MM.1S (cell line): ENCODE data around the gene RUNX2.

Experiments
- DNase-seq: peaks from one replicate; pipeline ENCODE4 v3.0.0-alpha.2; 2015
- H2AFZ ChIP-seq: fragments of 300-600 bp; sonication (generic); 2 replicates; pipeline ENCODE4 v1.6.0; 2016; ENCODE audit warnings: antibody characterized with exemption, low read length
- H3F3A ChIP-seq: fragments of 300-600 bp; sonication (generic); 2 replicates; pipeline ENCODE4 v1.6.1; 2016; ENCODE audit warnings: mild to moderate bottlenecking, antibody characterized with exemption, low read length, moderate library complexity, mixed read lengths; ENCODE audit not compliant: insufficient read depth
- H3K27ac ChIP-seq: fragments of 300-600 bp; sonication (generic); 2 replicates; pipeline ENCODE4 v1.5.1; 2016; ENCODE audit warnings: mild to moderate bottlenecking, low read length
- H3K27me3 ChIP-seq: fragments of 300-600 bp; sonication (generic); replicated peaks from 2 replicates; pipeline ENCODE4 v1.6.0; 2016; ENCODE audit warnings: low read length; ENCODE audit not compliant: insufficient read depth
- H3K36me3 ChIP-seq: fragments of 300-600 bp; sonication (generic); replicated peaks from 2 replicates; pipeline ENCODE4 v1.6.1; 2016; ENCODE audit warnings: mild to moderate bottlenecking, low read length, mixed read lengths; ENCODE audit not compliant: insufficient read depth
- H3K4me1 ChIP-seq: fragments of 300-600 bp; sonication (generic); 2 replicates; pipeline ENCODE4 v1.6.1; 2016; ENCODE audit warnings: low read length, mixed read lengths
- H3K4me2 ChIP-seq: fragments of 300-600 bp; sonication (generic); 2 replicates; pipeline ENCODE4 v1.6.0; 2016; ENCODE audit warnings: low read depth, low read length
- H3K4me3 ChIP-seq: fragments of 300-600 bp; sonication (generic); 2 replicates; pipeline ENCODE4 v1.5.1; 2016; ENCODE audit warnings: low read length, mixed read lengths
- H3K79me2 ChIP-seq: fragments of 300-600 bp; sonication (generic); 2 replicates; pipeline ENCODE4 v1.6.1; 2016; ENCODE audit warnings: mixed run types, low read length, mixed read lengths
- H3K9ac ChIP-seq: fragments of 300-600 bp; sonication (generic); 2 replicates; pipeline ENCODE4 v1.6.1; 2016; ENCODE audit warnings: low read length, mixed read lengths
- H3K9me2 ChIP-seq: fragments of 300-600 bp; sonication (generic); replicated peaks from 2 replicates; pipeline ENCODE4 v1.6.1; 2016; ENCODE audit warnings: mild to moderate bottlenecking, low read length, mixed read lengths; ENCODE audit not compliant: insufficient read depth
- H3K9me3 ChIP-seq: fragments of 300-600 bp; sonication (generic); replicated peaks from 2 replicates; pipeline ENCODE4 v1.6.1; 2016; ENCODE audit warnings: mild to moderate bottlenecking, low read length, mixed read lengths; ENCODE audit not compliant: insufficient read depth
- H4K20me1 ChIP-seq: fragments of 300-600 bp; sonication (generic); 2 replicates; pipeline ENCODE4 v1.6.1; 2016; ENCODE audit warnings: mild to moderate bottlenecking, low read length, moderate library complexity, mixed read lengths; ENCODE audit not compliant: insufficient read depth
- EZH2 ChIP-seq: fragments of 300-600 bp; sonication (generic); optimal IDR thresholded peaks from 2 replicates; pipeline ENCODE3; 2017; ENCODE audit warnings: low read depth, mild to moderate bottlenecking, antibody characterized with exemption, low read length, mixed read lengths
- EZH2phosphoT487 ChIP-seq: fragments of 300-600 bp; sonication (generic); IDR thresholded peaks from 2 replicates; pipeline ENCODE4 v1.6.1; 2018; ENCODE audit warnings: antibody characterized with exemption, low read length
- TF ChIP-seq, protein P1 (sequence below): fragments of 300-600 bp; sonication (generic); IDR thresholded peaks from 2 replicates; pipeline ENCODE4 v1.5.1; 2016; ENCODE audit warnings: antibody characterized with exemption, low read length, mixed read lengths

RUNX2 gene

DNA sequence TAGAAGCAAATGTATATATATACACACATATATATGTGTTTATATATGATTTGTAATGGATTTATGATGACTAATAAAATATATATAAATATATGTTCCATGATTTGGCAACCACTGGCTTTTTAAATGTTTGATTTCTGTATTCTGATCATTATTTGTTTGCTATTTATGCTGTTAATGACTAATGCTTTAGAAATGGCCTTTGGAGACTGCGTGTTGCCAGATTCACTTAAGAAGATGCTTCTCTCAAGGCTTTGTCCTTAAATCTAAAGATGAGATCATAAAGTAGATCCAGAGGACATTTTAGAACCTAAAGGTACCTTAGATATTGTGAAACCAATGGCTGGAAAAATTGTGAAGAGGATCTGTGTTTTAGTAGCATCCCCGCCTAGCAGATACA lies 165.6 kb downstream of the RUNX2 start:
- no peaks in the 10 kb centered on the region for H3K9me3 ChIP-seq
- TF ChIP-seq EZH2: no peak
- TF ChIP-seq EZH2phosphoT487: no peak
- peaks cover 9% of the 10 kb centered on the region; the same call in 1 of the 2 replicates for H3K36me3 ChIP-seq
- H4K20me1 ChIP-seq: peaks cover 10% of the 10 kb centered on the region
- H3K4me3 ChIP-seq: no peak overlapping the region
- no peaks in the 10 kb centered on the region for H3K9me2 ChIP-seq
- H3K4me2 ChIP-seq: no peak overlapping the region
- no peak overlapping the region for H3K27ac ChIP-seq
- H3K79me2 ChIP-seq: peaks cover 91% of the 10 kb centered on the region
- H2AFZ ChIP-seq: no peak overlapping the region
- no peaks in the 10 kb centered on the region for H3K27me3 ChIP-seq
- no peak for DNase-seq
- H3F3A ChIP-seq: no peaks in the 10 kb centered on the region
- no peak overlapping the region for H3K9ac ChIP-seq
- H3K4me1 ChIP-seq: peaks cover 5% of the 10 kb centered on the region

DNA sequence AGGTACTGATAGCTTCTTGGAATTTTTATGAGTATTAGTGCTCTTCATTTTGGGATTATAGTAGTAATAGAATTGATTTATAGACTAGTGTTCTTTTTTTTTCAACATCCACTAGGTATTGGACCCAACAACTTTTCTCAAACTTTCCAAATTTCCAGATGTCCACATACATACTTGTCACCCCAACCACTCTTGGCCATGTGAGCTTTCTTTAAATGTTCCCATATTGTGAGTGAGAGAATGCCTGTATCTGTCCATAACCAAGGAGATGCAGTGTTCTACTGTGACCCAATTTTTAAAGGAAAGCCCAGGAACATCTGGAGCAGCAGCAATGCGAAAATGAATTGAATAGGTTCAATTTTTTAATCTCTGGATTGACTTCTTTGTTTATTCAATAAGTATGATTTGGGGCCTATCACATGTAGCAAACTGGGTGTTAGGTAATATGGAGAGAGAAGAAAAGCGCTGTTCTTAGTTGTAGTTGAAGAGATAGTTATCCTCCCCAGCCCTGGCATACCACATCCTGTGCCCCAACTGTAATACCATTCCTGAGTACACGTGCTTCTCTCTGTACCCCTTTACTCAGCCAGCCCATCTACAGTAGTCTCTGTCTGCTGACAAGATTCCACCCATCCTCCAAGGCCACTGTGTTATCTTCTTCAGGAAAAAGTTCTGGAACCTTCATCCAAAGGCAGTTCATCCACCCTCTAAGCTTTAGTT lies 166.4 kb downstream of the RUNX2 start:
- no peak overlapping the region for H3K9ac ChIP-seq

DNA sequence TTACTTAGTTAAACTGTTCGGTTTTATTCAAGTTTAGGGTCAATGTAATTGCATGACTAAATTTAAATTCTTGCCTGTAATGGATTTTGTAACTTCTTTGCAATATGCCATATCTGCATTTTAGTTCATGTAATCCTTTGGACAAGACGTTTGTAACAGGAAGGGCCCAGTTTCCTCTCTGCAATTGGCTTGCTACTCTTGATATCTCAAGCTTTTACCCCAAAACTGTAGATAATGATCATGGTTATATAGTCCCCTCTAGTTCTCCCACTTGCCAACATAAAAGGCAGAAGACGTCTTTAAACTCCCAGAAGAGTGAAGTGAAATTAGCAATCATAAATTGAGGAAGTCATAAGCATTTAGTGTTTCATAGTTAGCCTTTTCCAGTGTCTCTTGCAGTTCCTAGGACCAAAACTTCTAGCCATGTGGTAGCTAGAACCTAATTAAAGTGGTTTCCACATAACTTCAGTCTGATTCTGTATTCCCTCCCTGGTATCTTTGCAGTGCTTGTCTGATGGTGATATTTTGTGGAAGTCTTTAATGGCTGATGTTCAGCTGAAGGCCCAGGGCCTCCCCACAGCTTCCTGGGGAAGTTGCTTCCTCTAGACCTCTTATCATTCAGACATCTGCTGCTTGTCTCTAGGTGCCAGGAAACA lies 167.4 kb downstream of the RUNX2 start:
- H3K4me1 ChIP-seq: peaks cover 5% of the 10 kb centered on the region
- H3K4me2 ChIP-seq: no peak overlapping the region
- no peaks in the 10 kb centered on the region for H3K27me3 ChIP-seq
- no peaks in the 10 kb centered on the region for H4K20me1 ChIP-seq
- no peak overlapping the region for H2AFZ ChIP-seq
- TF ChIP-seq, protein P1, sequence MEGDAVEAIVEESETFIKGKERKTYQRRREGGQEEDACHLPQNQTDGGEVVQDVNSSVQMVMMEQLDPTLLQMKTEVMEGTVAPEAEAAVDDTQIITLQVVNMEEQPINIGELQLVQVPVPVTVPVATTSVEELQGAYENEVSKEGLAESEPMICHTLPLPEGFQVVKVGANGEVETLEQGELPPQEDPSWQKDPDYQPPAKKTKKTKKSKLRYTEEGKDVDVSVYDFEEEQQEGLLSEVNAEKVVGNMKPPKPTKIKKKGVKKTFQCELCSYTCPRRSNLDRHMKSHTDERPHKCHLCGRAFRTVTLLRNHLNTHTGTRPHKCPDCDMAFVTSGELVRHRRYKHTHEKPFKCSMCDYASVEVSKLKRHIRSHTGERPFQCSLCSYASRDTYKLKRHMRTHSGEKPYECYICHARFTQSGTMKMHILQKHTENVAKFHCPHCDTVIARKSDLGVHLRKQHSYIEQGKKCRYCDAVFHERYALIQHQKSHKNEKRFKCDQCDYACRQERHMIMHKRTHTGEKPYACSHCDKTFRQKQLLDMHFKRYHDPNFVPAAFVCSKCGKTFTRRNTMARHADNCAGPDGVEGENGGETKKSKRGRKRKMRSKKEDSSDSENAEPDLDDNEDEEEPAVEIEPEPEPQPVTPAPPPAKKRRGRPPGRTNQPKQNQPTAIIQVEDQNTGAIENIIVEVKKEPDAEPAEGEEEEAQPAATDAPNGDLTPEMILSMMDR: no peak
- no peak for TF ChIP-seq EZH2
- no peak for TF ChIP-seq EZH2phosphoT487
- H3K9me3 ChIP-seq: no peaks in the 10 kb centered on the region
- H3K9ac ChIP-seq: no peak overlapping the region
- H3K4me3 ChIP-seq: no peak overlapping the region
- H3K9me2 ChIP-seq: no peaks in the 10 kb centered on the region
- H3F3A ChIP-seq: no peaks in the 10 kb centered on the region
- H3K36me3 ChIP-seq: peaks cover 13% of the 10 kb centered on the region
- H3K27ac ChIP-seq: no peak overlapping the region
- DNase-seq: no peak
- peaks cover 90% of the 10 kb centered on the region for H3K79me2 ChIP-seq

More for the DNA sequence above, 166.4 kb downstream of the RUNX2 start:
- no peak overlapping the region for H3K27ac ChIP-seq
- H3K4me1 ChIP-seq: peaks cover 5% of the 10 kb centered on the region
- H3K9me2 ChIP-seq: no peaks in the 10 kb centered on the region
- TF ChIP-seq, protein P1: no peak
- no peak for TF ChIP-seq EZH2phosphoT487
- TF ChIP-seq EZH2: no peak
- no peaks in the 10 kb centered on the region for H3F3A ChIP-seq
- no peak overlapping the region for H2AFZ ChIP-seq
- peaks cover 91% of the 10 kb centered on the region for H3K79me2 ChIP-seq
- no peak for DNase-seq
- H3K9me3 ChIP-seq: no peaks in the 10 kb centered on the region
- H3K36me3 ChIP-seq: peaks cover 9% of the 10 kb centered on the region; the same call in 1 of the 2 replicates
- no peak overlapping the region for H3K4me3 ChIP-seq
- no peaks in the 10 kb centered on the region for H3K27me3 ChIP-seq
- peaks cover 7% of the 10 kb centered on the region; the same call in 1 of the 2 replicates for H4K20me1 ChIP-seq
- H3K4me2 ChIP-seq: no peak overlapping the region

DNA sequence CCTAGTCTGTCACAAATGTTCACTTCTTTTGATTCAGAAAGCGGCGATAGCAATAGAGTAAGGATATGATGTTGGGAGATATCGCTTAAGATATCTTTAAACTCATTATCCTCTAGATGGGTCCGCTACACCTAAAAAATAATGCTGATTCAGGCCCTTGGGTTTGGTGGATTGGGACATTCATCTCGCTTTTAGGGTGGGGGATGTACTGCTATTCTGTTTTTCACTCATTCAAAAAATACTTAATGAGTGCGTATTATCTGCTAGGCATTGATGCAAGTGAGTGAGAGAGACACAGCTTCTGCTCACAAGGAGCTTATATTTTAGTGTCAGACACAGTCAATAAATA lies 167.9 kb downstream of the RUNX2 start:
- TF ChIP-seq EZH2 (no peak), EZH2phosphoT487 (no peak)
- TF ChIP-seq, protein P1: no peak
- peaks cover 13% of the 10 kb centered on the region for H3K36me3 ChIP-seq
- no peak overlapping the region for H3K9ac ChIP-seq

More for the DNA sequence above, 167.9 kb downstream of the RUNX2 start:
- H3K79me2 ChIP-seq: peaks cover 90% of the 10 kb centered on the region
- no peaks in the 10 kb centered on the region for H3K9me2 ChIP-seq
- H4K20me1 ChIP-seq: no peaks in the 10 kb centered on the region
- no peak for DNase-seq
- H3K9me3 ChIP-seq: no peaks in the 10 kb centered on the region
- H3K4me2 ChIP-seq: no peak overlapping the region
- H3K27ac ChIP-seq: no peak overlapping the region
- H3F3A ChIP-seq: no peaks in the 10 kb centered on the region
- H3K27me3 ChIP-seq: no peaks in the 10 kb centered on the region
- no peak overlapping the region for H2AFZ ChIP-seq
- peaks cover 5% of the 10 kb centered on the region for H3K4me1 ChIP-seq
- no peak overlapping the region for H3K4me3 ChIP-seq
